RWPE2 (cell line): ENCODE data around the gene MAP3K19.

Experiments
- ATAC-seq: fragments of 200-7000 bp; cut with Tn5 transposase; 3 replicates; pipeline ENCODE4 v1.9.1; 2021; ENCODE audit warnings: low read depth
- DNase-seq: peaks from one replicate; pipeline ENCODE4 v3.0.0-alpha.2; 2020; ENCODE audit warnings: low spot score
- H3K27ac ChIP-seq: fragments of 450-650 bp; 2 replicates; pipeline ENCODE4 v1.5.1; 2017; ENCODE audit warnings: mild to moderate bottlenecking; ENCODE audit not compliant: poor library complexity, severe bottlenecking
- H3K27me3 ChIP-seq: fragments of 250-450 bp; sonication (Bioruptor Pico); 2 replicates; pipeline ENCODE4 v1.5.1; 2021; ENCODE audit warnings: mild to moderate bottlenecking, moderate library complexity; ENCODE audit not compliant: insufficient read depth, poor library complexity, severe bottlenecking
- H3K36me3 ChIP-seq: fragments of 250-450 bp; sonication (Bioruptor Pico); 2 replicates; pipeline ENCODE4 v1.5.1; 2020; ENCODE audit warnings: low read depth, mild to moderate bottlenecking, moderate library complexity
- H3K4me1 ChIP-seq: fragments of 250-450 bp; sonication (Bioruptor Pico); 2 replicates; pipeline ENCODE4 v1.5.1; 2021; ENCODE audit warnings: mild to moderate bottlenecking, moderate library complexity; ENCODE audit not compliant: insufficient read depth, poor library complexity, severe bottlenecking
- H3K4me3 ChIP-seq: fragments of 250-450 bp; sonication (Bioruptor Pico); 2 replicates; pipeline ENCODE4 v1.5.1; 2021; ENCODE audit warnings: mild to moderate bottlenecking, moderate library complexity; ENCODE audit not compliant: severe bottlenecking
- H3K9me3 ChIP-seq: fragments of 250-450 bp; sonication (Bioruptor Pico); 2 replicates; pipeline ENCODE4 v1.5.1; 2021; ENCODE audit warnings: mild to moderate bottlenecking, moderate library complexity; ENCODE audit not compliant: severe bottlenecking
- CTCF ChIP-seq: fragments of 450-650 bp; IDR thresholded peaks from one replicate; pipeline ENCODE4 v1.5.1; 2017; ENCODE audit warnings: mild to moderate bottlenecking, moderate library complexity; ENCODE audit not compliant: poor library complexity, severe bottlenecking

MAP3K19 gene

DNA sequence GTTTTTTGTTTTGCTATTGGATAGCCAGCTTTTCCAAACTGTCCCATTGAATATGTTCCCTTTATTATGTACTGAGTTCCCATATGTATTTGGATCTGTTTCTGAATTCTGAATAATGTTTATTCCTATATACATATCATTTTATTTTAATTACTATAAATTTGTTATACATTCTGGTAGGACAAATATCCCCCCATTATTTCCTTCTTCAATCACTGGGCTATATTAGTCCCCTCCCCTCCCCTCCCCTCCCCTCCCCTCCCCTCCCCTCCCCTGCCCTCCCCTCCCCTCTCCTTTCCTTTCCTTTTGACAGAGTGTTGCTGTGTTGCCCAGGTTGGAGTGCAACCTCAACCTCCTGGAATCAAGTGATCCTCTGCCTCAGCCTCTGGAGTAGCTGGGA lies 31.2 kb upstream of the MAP3K19 start:
- Histone ChIP-seq H3K4me1 (no peaks in the 10 kb centered on the region), H3K27me3 (no peaks in the 10 kb centered on the region), H3K36me3 (peaks cover 13% of the 10 kb centered on the region), H3K27ac (no peak overlapping the region), H3K9me3 (no peaks in the 10 kb centered on the region), H3K4me3 (no peak overlapping the region)
- ATAC-seq: no peak
- no peak for TF ChIP-seq CTCF
- DNase-seq: no peak

DNA sequence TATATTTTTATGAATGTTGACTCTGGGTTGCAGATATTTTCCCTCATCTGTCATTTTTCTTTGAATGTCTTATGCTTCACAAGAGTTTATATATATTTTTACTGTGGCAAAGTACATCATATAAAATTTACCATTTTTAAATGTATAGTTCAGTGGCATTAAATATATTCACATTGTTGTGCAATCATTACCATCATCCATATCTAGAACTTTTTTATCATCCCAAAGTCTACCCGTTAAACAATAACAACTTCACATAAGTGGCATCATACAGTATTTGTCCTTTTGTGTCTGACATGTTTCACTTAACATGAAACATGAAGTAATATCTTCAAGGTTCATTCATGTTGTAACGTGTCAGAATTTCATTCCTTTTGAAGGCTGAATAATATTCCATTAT lies 29.3 kb upstream of the MAP3K19 start:
- Histone ChIP-seq H3K9me3 (peaks cover 14% of the 10 kb centered on the region), H3K4me1 (no peaks in the 10 kb centered on the region), H3K27ac (no peak overlapping the region), H3K27me3 (no peaks in the 10 kb centered on the region), H3K4me3 (no peak overlapping the region), H3K36me3 (peaks cover 17% of the 10 kb centered on the region)
- ATAC-seq: no peak
- TF ChIP-seq CTCF: no peak
- DNase-seq: no peak

DNA sequence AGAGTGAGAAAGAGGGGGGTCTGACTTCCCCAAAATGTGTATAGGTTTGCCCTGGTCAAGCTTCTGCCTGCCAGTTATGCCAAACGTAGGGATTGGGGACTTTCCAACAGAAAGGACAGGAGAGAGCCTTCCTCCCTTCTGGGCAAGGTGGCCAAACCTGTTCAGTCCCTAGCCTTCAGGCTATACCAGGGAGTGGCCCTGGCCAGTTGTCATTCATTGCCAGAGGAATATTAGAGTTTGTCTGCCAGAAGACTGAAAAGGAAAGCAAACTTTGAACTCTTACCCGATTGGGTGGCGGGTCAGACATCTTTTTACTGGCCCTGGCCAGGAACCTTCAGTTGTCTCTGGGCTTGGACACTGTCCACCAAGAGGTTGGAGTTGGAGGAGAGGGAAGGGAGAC lies 27.0 kb upstream of the MAP3K19 start:
- no peaks in the 10 kb centered on the region for H3K4me1 ChIP-seq
- ATAC-seq: no peak
- no peak for DNase-seq
- H3K9me3 ChIP-seq: peaks cover 25% of the 10 kb centered on the region
- H3K27me3 ChIP-seq: no peaks in the 10 kb centered on the region
- H3K27ac ChIP-seq: no peak overlapping the region
- H3K36me3 ChIP-seq: peaks cover 40% of the 10 kb centered on the region
- H3K4me3 ChIP-seq: no peak overlapping the region
- TF ChIP-seq CTCF: no peak

DNA sequence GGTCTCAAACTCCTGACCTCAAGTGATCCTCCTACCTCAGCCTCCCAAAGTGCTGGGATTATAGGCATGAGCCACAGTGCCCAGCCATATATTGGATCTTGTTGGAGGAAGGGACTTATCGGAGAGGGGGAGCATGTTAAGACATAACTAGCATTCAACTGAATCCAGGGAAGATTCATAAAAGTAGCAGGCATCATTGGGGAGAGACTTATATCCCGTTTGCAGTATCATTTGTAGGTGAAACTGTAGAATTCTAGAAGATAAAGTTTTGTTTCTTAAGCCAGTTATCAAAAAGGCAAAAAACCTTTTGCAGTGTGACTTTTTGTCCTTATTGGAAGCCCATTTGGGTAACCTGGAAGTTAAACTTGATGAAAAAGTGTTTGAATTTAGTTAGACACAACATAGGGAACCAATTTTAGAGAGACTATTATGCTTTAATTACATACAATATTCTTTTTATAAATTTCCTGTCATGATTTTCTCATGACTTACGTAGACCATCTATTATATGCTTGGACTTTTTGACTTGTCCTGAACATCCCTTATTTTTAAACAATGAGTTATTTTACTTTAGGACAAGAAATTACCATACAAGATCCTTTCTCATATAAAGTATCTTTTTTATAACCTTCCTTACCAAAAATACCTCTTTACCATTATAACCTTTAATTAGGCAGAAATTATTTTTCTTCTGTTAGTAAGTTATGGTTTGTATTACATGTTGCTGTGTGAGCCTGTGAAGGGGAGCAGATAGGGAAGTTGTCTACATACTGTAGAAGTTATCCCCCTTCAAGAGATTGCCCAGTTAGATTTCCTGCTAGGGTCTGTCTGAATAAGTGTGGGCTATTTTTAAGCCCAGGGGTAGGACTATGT lies 25.1 kb upstream of the MAP3K19 start:
- H3K27me3 ChIP-seq: no peaks in the 10 kb centered on the region
- TF ChIP-seq CTCF: no peak
- peaks cover 25% of the 10 kb centered on the region for H3K9me3 ChIP-seq
- peaks cover 50% of the 10 kb centered on the region for H3K36me3 ChIP-seq
- H3K27ac ChIP-seq: no peak overlapping the region
- no peaks in the 10 kb centered on the region for H3K4me1 ChIP-seq
- no peak for DNase-seq
- H3K4me3 ChIP-seq: no peak overlapping the region
- no peak for ATAC-seq

GRCh38 chr2:135066710-135067109 lies 19.5 kb upstream of the MAP3K19 start:
- H3K4me3 ChIP-seq: no peak overlapping the region
- H3K27ac ChIP-seq: no peak overlapping the region
- H3K36me3 ChIP-seq: peaks cover 67% of the 10 kb centered on the region
- no peaks in the 10 kb centered on the region for H3K27me3 ChIP-seq
- no peaks in the 10 kb centered on the region for H3K4me1 ChIP-seq
- DNase-seq: no peak
- peaks cover 13% of the 10 kb centered on the region for H3K9me3 ChIP-seq
- ATAC-seq: no peak
- TF ChIP-seq CTCF: no peak
